NCI-H1436 (cell line): ENCODE data around the gene HSDL1.
"Not testable (repeated sequence)": the region's sequence is repeated elsewhere in the genome, so short reads cannot be mapped to it uniquely, and the experiment has no call there.

Experiments used
- DNase-seq: peaks from one replicate; lab custom pipeline; 2025; lab: John Stamatoyannopoulos, UW

The HSDL1 gene

GRCh38 chr16:84138824-84139627, 6.0 kb downstream of the HSDL1 start:
- DNase-seq: peak; percentile 51

- no peak for DNase-seq
Measured at GRCh38 chr16:84138500-84138823, 6.5 kb downstream of the HSDL1 start.

- no peak for DNase-seq
Measured at GRCh38 chr16:84137769-84138357, 7.1 kb downstream of the HSDL1 start.

GRCh38 chr16:84137287-84137686, 7.7 kb downstream of the HSDL1 start:
- DNase-seq: no peak

GRCh38 chr16:84136331-84137125, 8.4 kb downstream of the HSDL1 start:
- no peak for DNase-seq

GRCh38 chr16:84132527-84133285, 12.3 kb downstream of the HSDL1 start:
- no peak for DNase-seq

- DNase-seq: no peak
Measured at GRCh38 chr16:84131117-84131516, 13.9 kb downstream of the HSDL1 start.

GRCh38 chr16:84124257-84125073, 20.5 kb downstream of the HSDL1 start:
- no peak for DNase-seq

- no peak for DNase-seq
Measured at GRCh38 chr16:84121007-84121406, 24.0 kb downstream of the HSDL1 start.

- no peak for DNase-seq
Measured at GRCh38 chr16:84120023-84120422, 25.0 kb downstream of the HSDL1 start.

GRCh38 chr16:84119368-84119767, 25.6 kb downstream of the HSDL1 start:
- DNase-seq: peak; percentile 37

- not testable (repeated sequence) for DNase-seq
Measured at GRCh38 chr16:84118315-84118714, 26.7 kb downstream of the HSDL1 start.

- DNase-seq: peak; percentile 18
Measured at GRCh38 chr16:84117494-84117843, 27.5 kb downstream of the HSDL1 start.

- peak; percentile 97 for DNase-seq
Measured at GRCh38 chr16:84116720-84117493, 28.1 kb downstream of the HSDL1 start, which contains the start of gene MBTPS1. Gene MBTPS1, minus strand, starts transcription at chr16:84116942. Its CDS starts 15,159 bp downstream, at chr16:84101783.

- DNase-seq: peak; percentile 36
Measured at GRCh38 chr16:84115919-84116719, 28.9 kb downstream of the HSDL1 start.

GRCh38 chr16:84111949-84112348, 33.0 kb downstream of the HSDL1 start:
- DNase-seq: not testable (repeated sequence)

- no peak for DNase-seq
Measured at GRCh38 chr16:84111525-84111924, 33.5 kb downstream of the HSDL1 start.

- DNase-seq: no peak
Measured at GRCh38 chr16:84110527-84110926, 34.5 kb downstream of the HSDL1 start.

GRCh38 chr16:84109598-84110335, 35.2 kb downstream of the HSDL1 start:
- no peak for DNase-seq
